ENCODE measurements around the gene DHX16.

The DHX16 gene

DNA sequence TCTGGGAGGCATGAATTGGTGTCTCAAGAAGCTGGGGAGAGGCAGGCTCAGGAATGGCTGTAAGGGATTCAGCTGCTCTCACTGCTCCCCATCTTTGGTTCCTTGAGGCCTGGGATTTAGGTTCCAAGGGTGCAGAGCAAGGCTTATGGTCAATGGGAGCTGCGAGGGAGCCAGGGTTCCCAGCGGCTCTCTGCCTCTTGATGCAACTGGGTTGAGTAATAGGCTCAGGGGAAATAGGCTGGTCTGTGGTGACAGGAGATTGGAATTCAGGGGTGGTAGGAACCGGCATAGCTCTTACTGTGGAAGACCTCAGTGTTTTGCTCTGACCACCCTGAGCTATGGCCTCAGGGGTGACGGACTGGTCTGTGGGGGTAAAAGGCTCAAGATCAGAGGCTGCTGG is 31.0 kb upstream of the DHX16 start:
- H4K12ac ChIP-seq (ENCODE audit: low read depth, low read length): no peak overlapping the region
- H2BK120ac ChIP-seq (ENCODE audit: insufficient read depth, low read length, poor library complexity): no peak overlapping the region
- H3K14ac ChIP-seq (ENCODE audit: low read length): no peak overlapping the region
- no peaks in the 10 kb centered on the region for H3K79me1 ChIP-seq (ENCODE audit: low read length)
- no peak overlapping the region for H4K91ac ChIP-seq (ENCODE audit: low read depth, low read length)
- no peak overlapping the region for H3K9ac ChIP-seq (ENCODE audit: low read length)
- peaks cover 7 to 18% of the 10 kb centered on the region in 2 experiments for H3K4me1 ChIP-seq (ENCODE audit: control insufficient read depth in 1 of 2, insufficient read depth in 2 of 2, low read length in 2 of 2)
- H4K8ac ChIP-seq (ENCODE audit: low read depth, low read length): no peak overlapping the region
- H2BK12ac ChIP-seq (ENCODE audit: low read length): no peak overlapping the region
- H3K4me2 ChIP-seq (ENCODE audit: low read length): no peak overlapping the region
- no peak overlapping the region for H3K27ac ChIP-seq (ENCODE audit: low read depth, low read length)
- no CpG with 5 or more reads among the region's 4 CpGs for WGBS (ENCODE audit: extremely low coverage, insufficient coverage, insufficient read length)
- peak overlapping the region; percentile 6 for H3K4me3 ChIP-seq (ENCODE audit: low read depth, low read length)
- H3K18ac ChIP-seq (ENCODE audit: low read length): no peak overlapping the region
- no peaks in the 10 kb centered on the region for H3K79me2 ChIP-seq (ENCODE audit: control insufficient read depth, insufficient read depth, low read length, poor library complexity)
- no peak overlapping the region for H3K4ac ChIP-seq (ENCODE audit: low read depth, low read length)
- H3K9me3 ChIP-seq (ENCODE audit: insufficient read depth, low read depth, low read length): no peaks in the 10 kb centered on the region
- H2AK5ac ChIP-seq (ENCODE audit: low read length): no peak overlapping the region
- DNase-seq: no peak
- peaks cover 33 to 41% of the 10 kb centered on the region in 2 experiments for H3K36me3 ChIP-seq (ENCODE audit: control insufficient read depth in 1 of 2, insufficient read depth in 2 of 2, low read length in 2 of 2)
- H3K23ac ChIP-seq (ENCODE audit: low read length): no peak overlapping the region
- H3K27me3 ChIP-seq (ENCODE audit: insufficient read depth, low read length): no peaks in the 10 kb centered on the region
- H2AFZ ChIP-seq (ENCODE audit: insufficient read depth, low read length, poor library complexity): no peak overlapping the region
- H2BK5ac ChIP-seq (ENCODE audit: low read depth, low read length, poor library complexity): no peak overlapping the region

DNA sequence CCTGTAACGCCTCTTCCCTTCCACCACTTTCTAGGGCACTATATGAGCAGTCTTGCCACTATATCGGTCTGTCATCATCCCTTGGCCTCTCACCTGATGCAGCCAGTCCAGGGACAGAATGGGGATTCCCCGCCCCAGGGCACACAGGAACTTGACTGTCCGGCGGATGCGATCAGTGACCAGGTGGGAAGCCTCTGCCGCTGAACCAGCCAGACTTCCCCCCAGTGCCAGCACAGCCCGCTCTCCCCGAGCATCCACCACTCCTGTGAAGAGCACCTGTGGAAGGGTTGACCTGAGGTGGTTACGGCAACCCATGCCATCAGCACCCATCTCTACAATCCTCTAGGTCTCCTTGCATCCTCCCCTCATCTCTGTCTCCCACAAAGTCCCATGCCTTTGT is 30.2 kb upstream of the DHX16 start:
- no peak overlapping the region for H3K4me2 ChIP-seq (ENCODE audit: low read length)
- H3K36me3 ChIP-seq (ENCODE audit: control insufficient read depth in 1 of 2, insufficient read depth in 2 of 2, low read length in 2 of 2): peaks cover 32 to 39% of the 10 kb centered on the region in 2 experiments
- no peak overlapping the region for H3K4ac ChIP-seq (ENCODE audit: low read depth, low read length)
- no peaks in the 10 kb centered on the region for H3K79me2 ChIP-seq (ENCODE audit: control insufficient read depth, insufficient read depth, low read length, poor library complexity)
- H3K79me1 ChIP-seq (ENCODE audit: low read length): no peaks in the 10 kb centered on the region
- no peaks in the 10 kb centered on the region for H3K9me3 ChIP-seq (ENCODE audit: insufficient read depth, low read depth, low read length)
- H2AK5ac ChIP-seq (ENCODE audit: low read length): no peak overlapping the region
- no CpG with 5 or more reads among the region's 10 CpGs for whole genome bisulfite sequencing (ENCODE audit: extremely low coverage, insufficient coverage, insufficient read length)
- no peak overlapping the region for H3K9ac ChIP-seq (ENCODE audit: low read length)
- H4K12ac ChIP-seq (ENCODE audit: low read depth, low read length): no peak overlapping the region
- H3K27ac ChIP-seq (ENCODE audit: low read depth, low read length): no peak overlapping the region
- no peaks in the 10 kb centered on the region for H3K27me3 ChIP-seq (ENCODE audit: insufficient read depth, low read length)
- no peak overlapping the region for H2BK120ac ChIP-seq (ENCODE audit: insufficient read depth, low read length, poor library complexity)
- H4K8ac ChIP-seq (ENCODE audit: low read depth, low read length): no peak overlapping the region
- no peak overlapping the region for H3K18ac ChIP-seq (ENCODE audit: low read length)
- no peak overlapping the region for H3K4me3 ChIP-seq (ENCODE audit: low read depth, low read length)
- peaks cover 7 to 18% of the 10 kb centered on the region in 2 experiments for H3K4me1 ChIP-seq (ENCODE audit: control insufficient read depth in 1 of 2, insufficient read depth in 2 of 2, low read length in 2 of 2)
- H3K23ac ChIP-seq (ENCODE audit: low read length): no peak overlapping the region
- no peak overlapping the region for H3K14ac ChIP-seq (ENCODE audit: low read length)
- H2BK12ac ChIP-seq (ENCODE audit: low read length): no peak overlapping the region
- H2BK5ac ChIP-seq (ENCODE audit: low read depth, low read length, poor library complexity): no peak overlapping the region
- H4K91ac ChIP-seq (ENCODE audit: low read depth, low read length): no peak overlapping the region
- H2AFZ ChIP-seq (ENCODE audit: insufficient read depth, low read length, poor library complexity): no peak overlapping the region
- DNase-seq: peak; percentile 43 to 51

DNA sequence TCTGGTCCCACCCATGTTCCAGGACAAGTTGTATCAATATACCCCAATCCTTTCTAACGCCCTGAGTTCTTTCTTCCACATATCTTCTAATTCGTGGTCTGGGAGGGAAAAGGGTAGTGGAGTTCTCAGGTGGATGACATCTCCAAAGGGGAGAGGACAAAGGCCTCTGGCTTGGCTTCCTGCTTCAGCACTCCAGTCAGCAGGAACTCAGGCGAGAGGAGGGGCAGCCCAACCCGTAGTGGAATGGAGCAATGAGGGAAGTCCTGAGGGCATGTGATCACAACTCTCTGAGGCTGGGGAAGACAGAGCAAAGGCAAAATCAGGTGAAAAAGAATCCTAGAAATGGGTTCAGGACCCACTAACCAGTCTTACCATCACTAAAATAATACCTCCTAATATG is 27.5 kb upstream of the DHX16 start:
- Histone ChIP-seq H4K8ac (ENCODE audit: low read depth, low read length) (no peak overlapping the region), H3K14ac (ENCODE audit: low read length) (no peak overlapping the region), H3K4me1 (ENCODE audit: control insufficient read depth in 1 of 2, insufficient read depth in 2 of 2, low read length in 2 of 2) (peaks cover 10 to 18% of the 10 kb centered on the region in 2 experiments), H3K27me3 (ENCODE audit: insufficient read depth, low read length) (no peaks in the 10 kb centered on the region), H3K18ac (ENCODE audit: low read length) (no peak overlapping the region), H3K27ac (ENCODE audit: low read depth, low read length) (no peak overlapping the region), H3K4me2 (ENCODE audit: low read length) (no peak overlapping the region), H3K9ac (ENCODE audit: low read length) (no peak overlapping the region), H2AFZ (ENCODE audit: insufficient read depth, low read length, poor library complexity) (no peak overlapping the region), H3K4ac (ENCODE audit: low read depth, low read length) (no peak overlapping the region), H4K12ac (ENCODE audit: low read depth, low read length) (no peak overlapping the region), H3K79me1 (ENCODE audit: low read length) (no peaks in the 10 kb centered on the region), H2BK120ac (ENCODE audit: insufficient read depth, low read length, poor library complexity) (no peak overlapping the region), H3K79me2 (ENCODE audit: control insufficient read depth, insufficient read depth, low read length, poor library complexity) (no peaks in the 10 kb centered on the region), H3K23ac (ENCODE audit: low read length) (no peak overlapping the region), H2BK12ac (ENCODE audit: low read length) (no peak overlapping the region), H3K36me3 (ENCODE audit: control insufficient read depth in 1 of 2, insufficient read depth in 2 of 2, low read length in 2 of 2) (peaks cover 20 to 27% of the 10 kb centered on the region in 2 experiments), H3K9me3 (ENCODE audit: insufficient read depth, low read depth, low read length) (no peaks in the 10 kb centered on the region), H2AK5ac (ENCODE audit: low read length) (no peak overlapping the region), H2BK5ac (ENCODE audit: low read depth, low read length, poor library complexity) (no peak overlapping the region), H3K4me3 (ENCODE audit: low read depth, low read length) (no peak overlapping the region), H4K91ac (ENCODE audit: low read depth, low read length) (no peak overlapping the region)
- no CpG with 5 or more reads among the region's 4 CpGs for WGBS (ENCODE audit: extremely low coverage, insufficient coverage, insufficient read length)
- peak; percentile 78 to 85 for DNase-seq

DNA sequence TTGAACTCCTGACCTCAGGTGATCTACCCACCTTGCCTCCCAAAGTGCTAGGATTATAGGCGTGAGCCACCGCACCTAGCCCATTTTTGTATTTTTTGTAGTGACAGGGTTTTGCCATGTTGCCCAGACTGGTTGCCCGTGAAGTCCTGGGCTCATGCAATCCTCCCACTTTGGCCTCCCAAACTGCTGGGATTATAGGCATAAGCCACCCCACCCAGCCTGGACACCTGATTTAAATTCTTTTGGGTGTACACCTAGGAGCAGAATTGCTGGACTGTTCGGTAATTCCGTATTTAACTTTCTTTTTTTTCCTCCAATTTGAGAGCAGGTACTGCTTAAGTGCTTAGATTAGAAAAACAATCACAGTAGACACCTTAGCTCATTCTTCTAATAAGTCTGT is 23.6 kb upstream of the DHX16 start:
- no peak overlapping the region for H2BK120ac ChIP-seq (ENCODE audit: insufficient read depth, low read length, poor library complexity)
- H3K14ac ChIP-seq (ENCODE audit: low read length): no peak overlapping the region
- DNase-seq: no peak
- H3K9ac ChIP-seq (ENCODE audit: low read length): no peak overlapping the region
- H4K91ac ChIP-seq (ENCODE audit: low read depth, low read length): no peak overlapping the region
- H3K27me3 ChIP-seq (ENCODE audit: insufficient read depth, low read length): no peaks in the 10 kb centered on the region
- H3K4ac ChIP-seq (ENCODE audit: low read depth, low read length): no peak overlapping the region
- H4K12ac ChIP-seq (ENCODE audit: low read depth, low read length): no peak overlapping the region
- no peaks in the 10 kb centered on the region for H3K79me2 ChIP-seq (ENCODE audit: control insufficient read depth, insufficient read depth, low read length, poor library complexity)
- H2AK5ac ChIP-seq (ENCODE audit: low read length): no peak overlapping the region
- H3K4me3 ChIP-seq (ENCODE audit: low read depth, low read length): no peak overlapping the region
- H3K4me2 ChIP-seq (ENCODE audit: low read length): no peak overlapping the region
- H2AFZ ChIP-seq (ENCODE audit: insufficient read depth, low read length, poor library complexity): no peak overlapping the region
- H4K8ac ChIP-seq (ENCODE audit: low read depth, low read length): no peak overlapping the region
- no peak overlapping the region for H2BK5ac ChIP-seq (ENCODE audit: low read depth, low read length, poor library complexity)
- H3K23ac ChIP-seq (ENCODE audit: low read length): no peak overlapping the region
- H3K18ac ChIP-seq (ENCODE audit: low read length): no peak overlapping the region
- H3K4me1 ChIP-seq (ENCODE audit: control insufficient read depth in 1 of 2, insufficient read depth in 2 of 2, low read length in 2 of 2): peaks cover 5 to 8% of the 10 kb centered on the region in 2 experiments
- no peak overlapping the region for H2BK12ac ChIP-seq (ENCODE audit: low read length)
- no peaks in the 10 kb centered on the region for H3K79me1 ChIP-seq (ENCODE audit: low read length)
- no CpG with 5 or more reads among the region's 5 CpGs for WGBS (ENCODE audit: extremely low coverage, insufficient coverage, insufficient read length)
- no peaks in the 10 kb centered on the region for H3K9me3 ChIP-seq (ENCODE audit: insufficient read depth, low read depth, low read length)
- no peak overlapping the region for H3K27ac ChIP-seq (ENCODE audit: low read depth, low read length)
- H3K36me3 ChIP-seq (ENCODE audit: control insufficient read depth in 1 of 2, insufficient read depth in 2 of 2, low read length in 2 of 2): peaks cover 0 to 2% of the 10 kb centered on the region in 2 experiments

Measured in trophoblast cell (in vitro differentiated cells and primary cell).